OCI-LY7 (cell line): ENCODE measurements around the gene LPIN1. TPM values are rescaled to one million over a fixed set of nuclear protein-coding genes. Genes with fewer than 3 reads are reported as not detected.

Source experiments
- BruUV-seq: library from RNA; stranded (reverse); fragments of 400-500 nt; replicated peaks from 2 replicates; lab custom pipeline; 2021; lab: Mats Ljungman, UMichigan
- CTCF ChIA-PET: fragments of 300-600 bp; sonication (Branson Sonifier 250); formaldehyde crosslinking; loops from one replicate; lab custom pipeline; 2022; ENCODE audit warnings: antibody characterized with exemption; ENCODE audit not compliant: unreplicated experiment; lab: Charles Lee
- POLR2A ChIA-PET: fragments of 300-600 bp; sonication (Branson Sonifier 250); formaldehyde crosslinking; loops from one replicate; lab custom pipeline; 2022; ENCODE audit warnings: antibody characterized with exemption; lab: Charles Lee
- DNase-seq: peaks from one replicate; pipeline ENCODE4 v3.0.0-alpha.2; 2015; ENCODE audit warnings: low spot score
- H2AFZ ChIP-seq: fragments of 200-600 bp; sonication (generic), shearing (Covaris generic); 2 replicates; pipeline ENCODE4 v1.6.1; 2014; ENCODE audit warnings: mild to moderate bottlenecking, antibody characterized with exemption, low read length, moderate library complexity
- H3K27ac ChIP-seq: fragments of 200-600 bp; sonication (generic); 2 replicates; pipeline ENCODE4 v1.5.1; 2014; ENCODE audit warnings: mixed run types, low read depth, mild to moderate bottlenecking, moderate library complexity, low read length, inconsistent platforms; ENCODE audit not compliant: poor library complexity, severe bottlenecking
- H3K36me3 ChIP-seq: fragments of 200-600 bp; sonication (generic); 2 replicates; pipeline ENCODE4 v1.6.1; 2014; ENCODE audit warnings: mild to moderate bottlenecking, antibody characterized with exemption, low read length, moderate library complexity, mixed read lengths; ENCODE audit not compliant: insufficient read depth
- H3K4me1 ChIP-seq: fragments of 200-600 bp; sonication (generic); 2 replicates; pipeline ENCODE4 v1.5.1; 2014; ENCODE audit warnings: mild to moderate bottlenecking, low read length; ENCODE audit not compliant: insufficient read depth, poor library complexity, severe bottlenecking
- H3K4me2 ChIP-seq: fragments of 200-600 bp; sonication (generic); 2 replicates; pipeline ENCODE4 v1.6.1; 2014; ENCODE audit warnings: mild to moderate bottlenecking, low read length
- H3K4me3 ChIP-seq: fragments of 200-600 bp; sonication (generic); 2 replicates; pipeline ENCODE4 v1.5.1; 2014; ENCODE audit warnings: mild to moderate bottlenecking, low read depth, low read length; ENCODE audit not compliant: poor library complexity, severe bottlenecking
- H3K79me2 ChIP-seq: fragments of 200-600 bp; sonication (generic); 2 replicates; pipeline ENCODE4 v1.6.1; 2016; ENCODE audit warnings: low read depth, mild to moderate bottlenecking, low read length, moderate library complexity, mixed read lengths; ENCODE audit not compliant: insufficient read depth
- H3K9me2 ChIP-seq: fragments of 200-600 bp; sonication (generic); 2 replicates; pipeline ENCODE4 v1.6.1; 2016; ENCODE audit warnings: mild to moderate bottlenecking, low read length, mixed read lengths; ENCODE audit not compliant: insufficient read depth
- H3K9me3 ChIP-seq: fragments of 200-600 bp; sonication (generic); 2 replicates; pipeline ENCODE4 v1.6.1; 2014; ENCODE audit warnings: mild to moderate bottlenecking, mixed run types, low read length, mixed read lengths
- H4K20me1 ChIP-seq: fragments of 200-600 bp; sonication (generic); 2 replicates; pipeline ENCODE4 v1.6.1; 2014; ENCODE audit warnings: mild to moderate bottlenecking, antibody characterized with exemption, low read length, moderate library complexity, mixed read lengths; ENCODE audit not compliant: insufficient read depth
- CTCF ChIP-seq: fragments of 200-600 bp; sonication (generic); conservative IDR thresholded peaks from 2 replicates; pipeline ENCODE4 v1.5.1; 2014; ENCODE audit warnings: mild to moderate bottlenecking, antibody characterized with exemption, low read length, moderate library complexity, mixed read lengths
- EZH2phosphoT487 ChIP-seq: fragments of 200-600 bp; sonication (generic); IDR thresholded peaks from 2 replicates; pipeline ENCODE4 v1.6.1; 2018; ENCODE audit warnings: low read depth, borderline replicate concordance, mild to moderate bottlenecking, mixed run types, antibody characterized with exemption, low read length, moderate library complexity, mixed read lengths
- intact Hi-C: fragments of 100-400 bp; cut with micrococcal nuclease; formaldehyde crosslinking; loops from one replicate; pipeline ENCODE4 v1.10.0; 2022; ENCODE audit not compliant: unreplicated experiment
- microRNA-seq: library from miRNA; unstranded; fragments of <30 nt; microRNA quantifications from one replicate; pipeline ENCODE4 v1.2.0, GENCODE V29; 2022; ENCODE audit warnings: borderline replicate concordance
- small RNA-seq: library from RNA; depleted of rRNA; stranded (forward); fragments of <200 nt; gene quantifications from one replicate; pipeline ENCODE3, GENCODE V24; 2014
- total RNA-seq, 2 experiments: library from RNA; depleted of rRNA in 1 of 2; stranded (reverse); fragments of >200 nt in 1 of 2; shearing (Covaris generic) in 1 of 2; gene quantifications; 2 replicates each; pipeline ENCODE4 v1.2.3, GENCODE V29; 2014 to 2022

Gene LPIN1
- total RNA-seq, 2 experiments from 2014 or later = 56.9 to 70.2 TPM

DNA sequence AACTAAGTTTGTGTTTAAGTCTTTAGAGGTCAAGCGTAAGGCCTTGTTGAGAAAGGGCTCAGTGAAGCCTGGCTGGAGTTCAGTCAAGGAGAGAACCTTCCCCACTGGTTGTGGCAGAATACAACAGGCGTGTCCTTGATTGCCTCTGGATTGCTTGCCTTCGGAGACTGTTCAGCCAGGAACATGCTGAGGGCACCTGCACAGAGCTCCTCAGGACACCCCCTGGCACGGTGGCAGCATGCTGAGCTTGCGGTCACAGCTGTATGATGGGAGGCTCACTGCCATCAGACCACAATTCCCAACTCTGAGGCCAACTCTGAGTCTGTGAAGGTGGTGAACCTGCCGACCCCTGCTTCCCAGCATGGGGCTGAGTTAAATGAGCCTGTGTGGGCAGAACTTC lies 130.0 kb downstream of the LPIN1 start:
- H3K79me2 ChIP-seq = no peaks in the 10 kb centered on the region
- no peaks in the 10 kb centered on the region for H3K36me3 ChIP-seq
- ChIA-PET CTCF (no interaction called here), POLR2A (interaction anchor here (0.5 to 0.6 kb wide), 2 partner anchors 57 to 1975 kb away, joined by 3 to 4 read pairs; no protein-coding TSS in a partner anchor)
- no peak for DNase-seq
- H3K4me2 ChIP-seq = no peak overlapping the region
- TF ChIP-seq EZH2phosphoT487 (no peak), CTCF (no peak)
- no peak overlapping the region for H2AFZ ChIP-seq
- H4K20me1 ChIP-seq = no peaks in the 10 kb centered on the region
- intact Hi-C loops = no loop called here
- no peaks in the 10 kb centered on the region for H3K9me2 ChIP-seq
- H3K4me1 ChIP-seq = peaks cover 11% of the 10 kb centered on the region
- H3K4me3 ChIP-seq = no peak overlapping the region
- no TSS peak for BruUV-seq
- H3K27ac ChIP-seq = no peak overlapping the region
- no peaks in the 10 kb centered on the region for H3K9me3 ChIP-seq

DNA sequence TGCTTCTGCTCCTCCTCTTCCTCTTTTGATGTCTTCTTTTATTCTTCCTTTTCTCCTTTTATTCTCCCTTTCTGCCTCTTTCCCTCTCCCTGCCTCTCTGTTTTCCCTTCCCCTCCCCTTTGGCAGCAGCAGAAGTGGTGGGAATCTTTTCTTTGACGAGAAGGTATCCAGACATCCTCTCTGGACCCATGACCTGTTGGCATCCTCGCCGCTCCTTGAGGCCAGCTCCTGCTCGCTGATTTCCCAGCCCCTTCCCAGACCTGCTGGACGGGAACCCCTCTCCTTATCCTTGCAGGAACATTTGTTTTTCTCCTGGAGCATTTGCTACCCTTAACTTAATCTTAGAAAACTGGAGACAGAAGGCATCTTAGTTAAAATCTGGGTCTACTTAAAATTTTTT lies 130.5 kb downstream of the LPIN1 start:
- peaks cover 11% of the 10 kb centered on the region for H3K4me1 ChIP-seq
- POLR2A ChIA-PET = interaction anchor here (0.5 kb wide), 1 partner anchor 58 kb away, joined by 3 read pairs; no protein-coding TSS in a partner anchor

More for the DNA sequence above, 130.5 kb downstream of the LPIN1 start:
- DNase-seq = no peak
- no peaks in the 10 kb centered on the region for H3K9me3 ChIP-seq
- intact Hi-C loops = no loop called here
- no peak overlapping the region for H2AFZ ChIP-seq
- TF ChIP-seq CTCF = no peak
- TF ChIP-seq EZH2phosphoT487 = no peak
- BruUV-seq = no TSS peak
- CTCF ChIA-PET = no interaction called here
- H3K27ac ChIP-seq = no peak overlapping the region
- H3K9me2 ChIP-seq = no peaks in the 10 kb centered on the region
- H3K79me2 ChIP-seq = no peaks in the 10 kb centered on the region
- H3K4me2 ChIP-seq = no peak overlapping the region
- H4K20me1 ChIP-seq = no peaks in the 10 kb centered on the region
- H3K4me3 ChIP-seq = no peak overlapping the region
- H3K36me3 ChIP-seq = no peaks in the 10 kb centered on the region

Small RNA genes within 50 kb of the gene (microRNA-seq; reads per million reads assigned to microRNA genes)
- gene MIR4262 (not detected), gene MIR548S (not detected)

Small RNA genes within 50 kb of the gene (small RNA-seq; reads per million reads assigned to genes)
- gene MIR4262 (not detected), gene MIR548S (not detected)

Other genes with a start within 250 kb of the LPIN1 start
- gene GREB1, start 212.6 kb upstream of the LPIN1 start, total RNA-seq (2014; rRNA removed; shearing (Covaris generic)) = 3.5 TPM in 2 replicates
- gene GREB1, start 212.6 kb upstream of the LPIN1 start, total RNA-seq (2022) = 7.3 and 8.4 TPM in 2 replicates
- not detected in 2 replicates for gene NTSR2, start 76.4 kb upstream of the LPIN1 start, total RNA-seq (2014; rRNA removed; shearing (Covaris generic))
- gene NTSR2, start 76.4 kb upstream of the LPIN1 start, total RNA-seq (2022) = not detected in 2 replicates